Glutamatergic neuron (in vitro differentiated cells): ENCODE results near the gene ANKRD17. TPM values are rescaled to one million over a fixed set of nuclear protein-coding genes. Genes with fewer than 3 reads are reported as not detected.
"Not testable (repeated sequence)": the region's sequence is repeated elsewhere in the genome, so short reads cannot be mapped to it uniquely, and the experiment has no call there.

Experiments used
- DNase-seq: peaks from one replicate; pipeline ENCODE4 v3.0.0; 2022
- H3K27ac Mint-ChIP-seq: one replicate; pipeline ENCODE4 v1.8.0; 2020; ENCODE audit warnings: mild to moderate bottlenecking, mixed read lengths, inconsistent platforms; ENCODE audit not compliant: unreplicated experiment
- H3K27me3 Mint-ChIP-seq: one replicate; pipeline ENCODE4 v1.8.0; 2020; ENCODE audit warnings: mild to moderate bottlenecking, moderate library complexity, mixed read lengths, inconsistent platforms; ENCODE audit not compliant: unreplicated experiment
- H3K36me3 Mint-ChIP-seq: one replicate; pipeline ENCODE4 v1.8.0; 2020; ENCODE audit warnings: mild to moderate bottlenecking, mixed read lengths, inconsistent platforms; ENCODE audit not compliant: unreplicated experiment
- H3K4me1 Mint-ChIP-seq: one replicate; pipeline ENCODE4 v1.8.0; 2020; ENCODE audit warnings: mild to moderate bottlenecking, low read depth, mixed read lengths, inconsistent platforms; ENCODE audit not compliant: unreplicated experiment
- H3K4me3 Mint-ChIP-seq: one replicate; pipeline ENCODE4 v1.8.0; 2020; ENCODE audit warnings: mild to moderate bottlenecking, mixed read lengths, inconsistent platforms; ENCODE audit not compliant: unreplicated experiment
- H3K9me3 Mint-ChIP-seq: one replicate; pipeline ENCODE4 v1.8.0; 2020; ENCODE audit warnings: mild to moderate bottlenecking, moderate library complexity, mixed read lengths, inconsistent platforms; ENCODE audit not compliant: unreplicated experiment
- total RNA-seq: library from RNA; stranded (reverse); fragmentation: NEBNext Ultra II Directional; extraction: Animal tissue kit (Norgen Biotek cat#: 25700); gene quantifications from one replicate; pipeline ENCODE4 v1.2.1, GENCODE V29; 2021; ENCODE audit not compliant: unreplicated experiment
- TF ChIP-seq, protein P1 (sequence below): fragments of 200-600 bp; sonication (generic); IDR thresholded peaks from one replicate; pipeline ENCODE4 v1.5.0; 2021; ENCODE audit not compliant: partially characterized antibody, unreplicated experiment

ANKRD17 gene
- total RNA-seq, 1 donor from 2014 or later: 91.9 TPM

DNA sequence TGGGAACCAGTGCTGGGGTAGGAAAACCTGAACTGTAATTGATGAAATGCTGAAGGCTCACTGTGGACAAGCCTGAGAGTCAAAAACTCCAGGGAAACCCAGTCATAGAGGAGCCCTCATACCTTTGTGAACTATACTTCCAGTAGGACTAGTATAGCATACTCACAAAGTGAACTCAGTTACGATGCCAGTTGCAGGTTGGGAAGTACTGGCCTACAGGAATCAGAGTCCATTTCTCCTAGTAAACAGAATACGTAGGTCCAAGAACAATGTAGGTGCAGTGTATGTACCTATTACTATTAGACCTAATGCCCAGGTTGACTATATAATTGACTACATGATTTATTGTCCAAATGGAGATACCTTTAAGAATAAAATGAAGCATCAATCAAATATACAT is 8.5 kb upstream of the ANKRD17 start:
- Mint-ChIP-seq H3K4me1 (no peaks in the 10 kb centered on the region), H3K27ac (no peak overlapping the region), H3K4me3 (no peak overlapping the region), H3K9me3 (no peaks in the 10 kb centered on the region), H3K27me3 (no peaks in the 10 kb centered on the region), H3K36me3 (no peaks in the 10 kb centered on the region)
- TF ChIP-seq, protein P1, sequence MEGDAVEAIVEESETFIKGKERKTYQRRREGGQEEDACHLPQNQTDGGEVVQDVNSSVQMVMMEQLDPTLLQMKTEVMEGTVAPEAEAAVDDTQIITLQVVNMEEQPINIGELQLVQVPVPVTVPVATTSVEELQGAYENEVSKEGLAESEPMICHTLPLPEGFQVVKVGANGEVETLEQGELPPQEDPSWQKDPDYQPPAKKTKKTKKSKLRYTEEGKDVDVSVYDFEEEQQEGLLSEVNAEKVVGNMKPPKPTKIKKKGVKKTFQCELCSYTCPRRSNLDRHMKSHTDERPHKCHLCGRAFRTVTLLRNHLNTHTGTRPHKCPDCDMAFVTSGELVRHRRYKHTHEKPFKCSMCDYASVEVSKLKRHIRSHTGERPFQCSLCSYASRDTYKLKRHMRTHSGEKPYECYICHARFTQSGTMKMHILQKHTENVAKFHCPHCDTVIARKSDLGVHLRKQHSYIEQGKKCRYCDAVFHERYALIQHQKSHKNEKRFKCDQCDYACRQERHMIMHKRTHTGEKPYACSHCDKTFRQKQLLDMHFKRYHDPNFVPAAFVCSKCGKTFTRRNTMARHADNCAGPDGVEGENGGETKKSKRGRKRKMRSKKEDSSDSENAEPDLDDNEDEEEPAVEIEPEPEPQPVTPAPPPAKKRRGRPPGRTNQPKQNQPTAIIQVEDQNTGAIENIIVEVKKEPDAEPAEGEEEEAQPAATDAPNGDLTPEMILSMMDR: no peak
- no peak for DNase-seq

DNA sequence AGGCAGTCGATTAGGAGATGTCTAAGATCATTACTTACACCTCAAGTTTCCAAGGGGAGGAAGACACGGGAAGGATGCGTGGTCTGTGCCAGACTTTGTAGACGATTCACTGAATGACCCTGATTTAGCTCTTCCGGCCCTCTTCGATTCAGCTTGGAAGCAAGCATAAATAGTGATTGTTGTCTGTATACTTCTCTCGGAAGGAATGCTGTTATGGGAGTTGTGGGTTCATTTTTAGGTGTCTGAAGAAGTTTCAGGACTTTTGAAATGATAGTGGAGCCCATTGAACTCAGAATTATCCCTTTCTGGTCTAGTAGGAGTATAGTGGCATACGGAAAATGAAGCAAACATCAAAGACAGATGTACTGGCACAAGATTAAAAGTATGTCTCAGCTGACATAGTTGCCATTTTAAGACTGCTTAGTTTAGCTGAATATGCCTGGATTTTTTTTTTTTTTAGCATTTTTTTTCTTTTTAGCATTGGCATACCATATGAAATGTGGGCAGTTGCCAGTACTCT is 1.0 kb upstream of the ANKRD17 start:
- Mint-ChIP-seq H3K4me3 (peak overlapping the region; percentile 97), H3K4me1 (peaks cover 10% of the 10 kb centered on the region), H3K27ac (peak overlapping the region; percentile 96), H3K36me3 (no peaks in the 10 kb centered on the region), H3K27me3 (peaks cover 10% of the 10 kb centered on the region), H3K9me3 (peaks cover 14% of the 10 kb centered on the region)
- TF ChIP-seq, protein P1: no peak
- no peak for DNase-seq

DNA sequence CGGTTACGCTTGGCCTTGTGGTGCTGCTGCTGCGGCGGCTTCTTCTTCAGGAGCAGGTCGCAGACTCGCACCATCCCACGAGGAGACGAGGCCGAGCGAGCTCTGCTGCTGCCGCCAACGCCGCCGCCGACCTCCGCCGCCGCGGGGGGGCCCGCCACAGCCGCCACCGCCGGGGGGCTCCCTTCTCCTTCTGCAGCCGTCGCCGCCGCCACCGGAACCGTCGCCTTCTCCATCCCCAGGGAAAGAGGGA is 237 bp downstream of the ANKRD17 start:
- H3K27ac Mint-ChIP-seq: peak overlapping the region; percentile 98
- H3K4me1 Mint-ChIP-seq: peaks cover 10% of the 10 kb centered on the region
- TF ChIP-seq, protein P1: no peak
- peaks cover 14% of the 10 kb centered on the region for H3K9me3 Mint-ChIP-seq
- H3K36me3 Mint-ChIP-seq: no peaks in the 10 kb centered on the region
- peaks cover 10% of the 10 kb centered on the region for H3K27me3 Mint-ChIP-seq
- peak overlapping the region; percentile 97 for H3K4me3 Mint-ChIP-seq
- no peak for DNase-seq

DNA sequence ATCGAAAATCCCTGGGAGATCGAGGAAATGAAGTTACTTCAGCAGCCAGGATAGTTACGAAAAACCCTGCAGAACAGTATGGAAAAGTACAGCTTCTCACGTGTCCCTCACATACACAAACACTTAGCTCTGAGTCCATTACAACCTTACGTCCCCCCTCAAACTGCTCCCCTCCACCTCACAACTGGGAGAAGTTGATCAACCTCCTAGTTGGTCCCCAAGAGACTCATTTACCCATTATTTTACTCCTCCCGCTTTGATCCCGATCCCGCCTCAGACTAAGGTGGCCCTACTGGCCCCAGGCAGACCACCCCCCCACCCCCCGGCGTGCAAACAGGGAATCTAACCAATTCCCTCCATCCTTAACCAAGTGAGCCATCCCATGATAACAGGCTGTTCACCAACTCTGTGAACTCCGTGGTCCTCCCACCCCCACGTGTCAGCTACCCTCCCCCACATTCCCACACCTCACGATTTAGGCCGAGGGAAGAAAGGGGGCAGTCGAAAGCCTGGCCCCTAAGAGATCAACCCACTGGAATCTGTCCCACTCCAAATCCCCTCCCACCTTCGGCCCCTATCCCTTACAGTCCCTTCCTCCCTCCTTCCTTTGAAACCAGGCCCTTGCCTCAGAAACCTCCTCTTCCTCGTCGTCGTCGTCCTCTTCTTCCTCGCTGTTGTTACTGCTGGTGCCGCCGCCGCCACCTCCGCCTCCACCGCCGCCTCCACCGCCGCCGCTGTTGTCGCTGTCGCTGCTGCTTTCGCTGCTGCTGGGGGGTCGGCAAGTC is 755 bp downstream of the ANKRD17 start:
- no peak for DNase-seq
- Mint-ChIP-seq H3K36me3 (no peaks in the 10 kb centered on the region), H3K4me1 (peaks cover 13% of the 10 kb centered on the region), H3K9me3 (peaks cover 14% of the 10 kb centered on the region), H3K4me3 (peak overlapping the region; percentile 97), H3K27me3 (peaks cover 10% of the 10 kb centered on the region), H3K27ac (peak overlapping the region; percentile 98)
- TF ChIP-seq, protein P1: no peak

DNA sequence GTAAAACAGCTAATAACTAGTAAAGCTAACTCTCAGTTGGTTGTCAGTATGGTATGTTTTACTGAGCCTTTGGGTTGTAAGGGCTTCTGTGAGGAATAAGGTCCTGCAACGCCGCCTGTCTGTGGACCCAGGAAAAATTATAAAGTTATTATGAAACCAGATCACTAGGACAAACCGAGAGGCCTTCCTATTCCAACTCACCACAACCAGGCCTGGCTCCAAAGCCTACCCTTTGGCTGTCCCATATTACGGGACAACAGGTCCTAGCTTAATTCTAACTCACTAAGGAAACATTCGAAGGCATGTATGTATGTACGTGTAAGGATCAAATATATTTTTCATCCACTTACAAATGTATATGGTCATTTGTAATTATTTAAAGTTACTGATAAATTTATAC is 1.4 kb downstream of the ANKRD17 start:
- DNase-seq: peak; percentile 65
- Mint-ChIP-seq H3K9me3 (peaks cover 14% of the 10 kb centered on the region), H3K27me3 (peaks cover 10% of the 10 kb centered on the region), H3K36me3 (no peaks in the 10 kb centered on the region), H3K4me1 (peaks cover 13% of the 10 kb centered on the region), H3K27ac (peak overlapping the region; percentile 98), H3K4me3 (peak overlapping the region; percentile 97)
- TF ChIP-seq, protein P1: peak; percentile 55

DNA sequence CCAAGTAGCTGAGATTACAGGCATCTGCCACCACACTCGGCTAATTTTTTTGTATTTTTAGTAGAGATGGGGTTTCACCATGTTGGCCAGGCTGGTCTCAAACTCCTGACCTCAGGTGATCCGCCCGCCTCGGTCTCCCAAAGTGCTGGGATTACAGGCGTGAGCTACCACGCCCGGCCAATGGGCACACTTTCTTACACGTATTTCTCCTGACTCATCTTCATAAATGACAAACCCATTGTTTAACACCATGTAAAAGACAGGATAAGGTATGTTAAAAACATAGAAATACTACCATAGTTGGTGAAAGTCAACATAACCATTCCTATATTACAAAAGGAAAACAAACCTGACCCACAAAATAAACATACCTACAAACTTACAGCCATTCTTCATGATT is 2.8 kb downstream of the ANKRD17 start:
- Mint-ChIP-seq H3K27me3 (peaks cover 10% of the 10 kb centered on the region), H3K4me1 (peaks cover 14% of the 10 kb centered on the region), H3K9me3 (peaks cover 14% of the 10 kb centered on the region), H3K4me3 (peak overlapping the region; percentile 97)
- not testable (repeated sequence) for H3K27ac Mint-ChIP-seq, H3K36me3 Mint-ChIP-seq, DNase-seq
